ENCODE data around the gene INSYN2B.

Gene INSYN2B

GRCh38 chr5:169980418-169981053 lies at the start of gene INSYN2B:
TSS of gene INSYN2B (minus strand) at chr5:169980495. CDS start at chr5:169883898, 96,597 bp downstream.
- peak; percentile 27 for DNase-seq

GRCh38 chr5:170028124-170028523 lies 47.8 kb upstream of the INSYN2B start:
- no peak for DNase-seq

DNA sequence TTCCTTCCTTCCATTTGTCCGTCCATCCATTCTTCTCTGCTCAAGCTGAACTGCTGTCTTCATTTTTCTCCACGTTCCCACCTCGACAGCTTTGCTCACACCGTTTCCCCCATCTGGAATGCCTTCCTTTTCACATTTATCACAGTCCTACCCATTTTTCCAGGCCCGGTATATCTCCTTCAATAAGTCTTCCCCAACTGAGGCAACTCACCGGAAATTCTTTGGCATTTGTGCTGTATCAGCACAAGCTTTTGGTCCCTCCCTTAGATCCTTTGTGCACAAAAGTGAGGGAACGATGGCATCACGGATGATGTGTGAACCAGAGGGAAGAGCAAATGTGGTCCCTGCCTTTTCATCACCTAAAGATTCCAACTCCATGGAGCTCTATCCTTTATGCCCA lies 45.6 kb upstream of the INSYN2B start:
- no peak for DNase-seq

DNA sequence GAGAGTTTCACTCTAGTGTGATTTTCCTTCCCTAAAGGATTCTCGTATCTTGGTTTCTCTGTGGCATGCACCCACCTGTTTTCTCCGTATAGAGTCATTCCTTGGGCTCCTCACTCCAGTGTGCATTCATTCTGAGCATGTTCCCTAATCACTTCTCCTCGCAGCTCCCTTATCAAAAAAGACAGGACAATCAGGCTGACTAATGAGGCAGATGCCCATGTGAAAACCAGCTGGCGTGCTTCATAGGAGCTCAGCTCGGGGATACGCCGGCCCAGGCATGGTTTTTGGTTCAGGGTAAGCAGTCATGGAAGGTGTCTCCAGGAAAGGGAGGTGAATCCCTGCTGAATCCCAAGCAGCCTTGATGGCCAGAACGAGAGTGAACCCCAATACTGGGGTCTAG lies 41.2 kb upstream of the INSYN2B start:
- DNase-seq = no peak

DNA sequence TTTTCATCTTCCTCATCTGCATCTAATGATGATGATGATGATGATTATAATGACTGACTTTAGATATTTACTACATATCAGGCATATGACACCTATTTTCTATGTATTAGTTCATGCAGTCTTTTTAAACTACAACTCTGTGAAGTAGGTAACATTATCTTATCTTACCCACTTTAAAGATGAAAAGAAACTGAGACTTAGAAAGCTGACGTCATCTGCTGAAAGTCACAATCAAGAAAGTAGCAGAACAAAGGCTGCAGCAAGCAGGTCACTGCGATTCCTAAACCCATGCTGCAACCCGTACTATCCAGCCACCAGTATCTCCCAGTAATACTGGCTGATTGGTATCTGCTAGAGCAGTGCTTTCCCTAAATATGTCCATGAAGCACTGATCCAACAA lies 40.1 kb upstream of the INSYN2B start:
- DNase-seq = no peak

DNA sequence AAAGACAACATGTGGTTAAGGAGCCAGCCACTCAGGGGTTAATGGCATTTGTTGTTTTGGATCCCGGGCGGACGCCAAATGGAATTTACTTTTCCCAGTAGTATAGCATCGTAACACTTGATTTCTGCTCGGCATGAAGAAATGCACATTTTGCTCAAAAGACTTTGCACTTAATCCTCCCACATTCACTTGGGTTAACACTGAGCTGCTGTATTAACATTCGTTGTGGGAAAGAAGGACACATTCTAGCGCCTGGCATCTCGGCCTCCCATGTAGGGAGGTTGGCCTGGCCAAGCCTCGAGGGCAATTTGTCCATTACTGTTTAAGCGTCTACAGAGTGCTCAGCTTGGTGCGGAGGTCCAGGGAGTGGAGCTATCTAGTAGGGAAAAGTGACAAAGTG lies 32.3 kb upstream of the INSYN2B start:
- DNase-seq = no peak

DNA sequence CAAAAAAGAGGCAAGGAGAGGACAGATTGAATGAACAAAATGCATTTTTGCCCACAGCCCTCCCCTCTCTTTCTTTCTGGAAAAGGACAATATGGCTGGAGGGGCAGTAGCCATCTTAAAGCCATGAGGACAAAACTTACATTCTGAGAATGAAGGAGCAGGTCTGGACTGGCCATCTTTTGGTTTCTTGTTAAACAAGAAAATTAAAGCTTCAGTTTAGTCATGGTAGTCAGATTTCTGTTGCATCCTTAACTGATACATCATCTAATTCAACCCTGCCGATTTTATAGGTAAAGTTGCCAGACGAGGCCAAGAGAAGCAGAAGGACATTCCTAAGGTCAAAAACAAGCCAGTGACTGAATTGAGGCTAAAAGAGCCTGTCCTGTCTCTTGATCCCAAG lies 31.5 kb upstream of the INSYN2B start:
- no peak for DNase-seq

DNA sequence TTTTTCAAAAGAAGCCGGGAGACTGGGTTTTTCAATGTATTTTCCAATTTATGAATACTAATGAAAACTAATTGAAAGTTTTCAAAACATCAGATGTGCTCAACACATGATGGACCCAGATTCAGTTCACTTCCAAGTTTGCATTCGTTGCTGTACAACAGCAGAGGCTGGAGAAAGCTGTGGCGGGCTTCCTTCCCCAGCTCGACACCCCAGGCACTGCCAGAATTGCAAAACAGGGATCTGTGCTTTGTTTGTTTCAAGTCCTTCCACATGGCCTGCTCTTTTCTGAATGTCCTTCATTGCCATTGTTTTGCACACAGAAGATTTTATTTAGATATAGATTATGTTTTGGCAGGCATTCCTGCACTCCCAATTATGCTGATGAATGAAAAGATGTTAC lies 30.3 kb upstream of the INSYN2B start:
- no peak for DNase-seq

DNA sequence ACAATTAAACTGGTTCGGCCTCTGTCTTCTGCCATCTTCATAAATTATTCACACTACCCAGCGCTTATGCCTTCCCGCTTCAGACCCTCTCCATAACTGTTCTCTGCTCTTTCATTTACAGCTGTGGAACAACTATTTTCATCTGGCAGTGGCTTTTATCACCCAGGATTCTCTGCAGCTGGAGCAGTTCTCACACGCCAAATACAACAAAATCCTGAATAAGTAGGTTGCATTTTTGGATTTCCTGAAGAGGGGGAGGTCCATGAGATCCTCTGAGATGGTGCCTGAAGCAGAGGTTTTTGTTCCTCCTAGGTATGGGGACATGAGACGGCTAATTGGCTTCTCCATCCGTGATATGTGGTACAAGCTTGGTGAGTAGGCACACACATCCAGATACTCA lies 28.1 kb upstream of the INSYN2B start:
- DNase-seq = no peak

DNA sequence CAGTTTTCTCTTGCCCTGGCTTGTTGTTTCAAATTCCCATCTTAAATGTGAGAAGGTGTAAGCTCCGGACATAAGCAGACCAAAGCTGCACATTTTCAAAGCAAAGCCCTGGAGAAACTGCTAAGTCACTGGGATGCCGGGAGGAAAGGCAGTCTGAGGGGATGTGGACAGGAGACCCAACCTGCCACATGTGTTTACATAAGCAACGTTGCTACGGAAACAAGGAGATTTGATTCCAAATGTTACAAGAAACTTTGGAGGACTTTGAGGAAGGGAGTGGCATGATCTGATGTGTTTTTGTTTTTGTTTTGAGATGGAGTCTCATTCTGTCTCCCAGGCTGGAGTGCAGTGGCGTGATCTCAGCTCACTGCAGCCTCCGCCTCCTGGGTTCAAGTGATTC lies 25.7 kb upstream of the INSYN2B start:
- no peak for DNase-seq

DNA sequence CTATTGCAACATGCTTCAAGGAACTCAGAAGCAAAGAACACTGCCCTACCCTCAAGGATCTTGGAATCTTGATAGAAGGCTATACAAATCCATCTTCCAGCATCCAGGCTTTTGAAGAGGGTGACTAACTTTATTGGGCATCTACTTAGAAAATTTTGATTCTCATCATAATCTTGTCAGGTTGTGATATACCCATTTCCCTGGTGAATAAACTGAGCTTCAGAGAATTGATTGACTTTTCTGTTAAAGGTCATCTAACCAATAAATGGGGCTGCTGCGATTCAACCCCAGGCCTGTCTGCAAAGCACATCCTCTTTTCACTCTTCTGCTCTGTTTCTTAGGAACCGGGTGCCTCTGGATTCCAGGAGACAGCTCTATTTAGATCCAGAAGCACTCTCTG lies 19.9 kb upstream of the INSYN2B start:
- no peak for DNase-seq

- no peak for DNase-seq
Observed at GRCh38 chr5:169999621-170000020, 19.3 kb upstream of the INSYN2B start.

GRCh38 chr5:169997798-169998197 lies 17.5 kb upstream of the INSYN2B start:
- DNase-seq = no peak

GRCh38 chr5:169993485-169993790 lies 13.1 kb upstream of the INSYN2B start:
- no peak for DNase-seq

- DNase-seq = no peak
Observed at GRCh38 chr5:169992789-169993484, 12.6 kb upstream of the INSYN2B start.

GRCh38 chr5:169991115-169991869 lies 11.0 kb upstream of the INSYN2B start:
- no peak for DNase-seq

DNA sequence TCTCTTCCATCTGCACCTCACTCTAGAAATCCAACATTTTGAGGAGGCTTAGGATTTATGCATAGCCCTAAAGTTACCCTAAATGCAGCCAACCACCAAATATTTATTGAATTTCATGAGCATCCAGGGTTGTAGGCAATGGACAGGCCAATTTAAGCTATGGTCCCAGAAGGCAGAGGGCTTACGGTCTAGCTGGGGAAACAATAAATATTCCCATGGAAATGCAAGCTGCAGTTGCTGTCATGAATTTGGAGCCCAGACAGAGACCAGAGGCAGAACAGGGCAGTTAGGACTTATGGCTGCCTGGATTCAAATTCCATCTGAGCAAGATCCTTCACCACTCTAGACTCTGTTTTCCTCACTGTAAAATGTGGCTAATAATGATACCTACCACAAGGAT lies 9.1 kb upstream of the INSYN2B start:
- no peak for DNase-seq

DNA sequence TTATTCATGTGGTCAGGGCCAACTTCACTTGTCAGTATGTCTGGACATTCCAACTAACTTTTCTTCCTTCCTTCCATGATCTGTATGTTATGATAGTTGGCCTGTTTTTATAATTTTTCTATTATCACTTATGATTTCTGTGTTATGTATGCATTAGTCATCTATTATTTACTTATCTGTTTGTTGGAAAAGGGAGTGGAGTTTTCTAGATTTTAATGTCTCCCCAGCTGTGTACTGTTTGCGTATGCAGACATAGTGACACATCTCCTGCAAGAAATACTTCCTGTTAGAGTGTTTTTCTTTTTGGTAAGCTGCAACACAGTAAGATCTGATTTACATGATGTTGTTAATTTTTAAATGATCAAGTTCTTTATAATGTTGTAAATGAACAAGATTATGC lies 8.7 kb upstream of the INSYN2B start:
- no peak for DNase-seq

DNA sequence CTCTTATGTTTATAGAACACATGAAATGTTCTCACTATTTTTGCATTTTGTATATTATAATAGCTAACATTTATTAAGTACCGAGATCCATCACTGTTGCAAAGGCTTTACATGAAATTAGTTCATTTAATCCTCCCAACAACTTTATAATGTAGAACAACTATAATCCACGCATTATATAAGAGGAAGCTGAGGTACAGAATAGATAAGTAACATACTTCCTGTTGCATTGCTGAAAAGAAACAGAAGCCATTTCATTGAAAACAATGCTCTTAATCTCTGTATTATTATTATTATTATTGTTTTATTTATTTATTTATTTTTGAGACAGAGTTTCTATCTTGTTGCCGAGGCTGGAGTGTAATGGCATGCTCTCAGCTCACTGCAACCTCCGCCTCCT lies 7.9 kb upstream of the INSYN2B start:
- no peak for DNase-seq

GRCh38 chr5:169979871-169980270 lies 424 bp downstream of the INSYN2B start:
- no peak for DNase-seq

- DNase-seq = peak; percentile 3
Observed at GRCh38 chr5:169978714-169979113, 1.6 kb downstream of the INSYN2B start.

GRCh38 chr5:169974121-169974770 lies 6.0 kb downstream of the INSYN2B start:
- no peak for DNase-seq

DNA sequence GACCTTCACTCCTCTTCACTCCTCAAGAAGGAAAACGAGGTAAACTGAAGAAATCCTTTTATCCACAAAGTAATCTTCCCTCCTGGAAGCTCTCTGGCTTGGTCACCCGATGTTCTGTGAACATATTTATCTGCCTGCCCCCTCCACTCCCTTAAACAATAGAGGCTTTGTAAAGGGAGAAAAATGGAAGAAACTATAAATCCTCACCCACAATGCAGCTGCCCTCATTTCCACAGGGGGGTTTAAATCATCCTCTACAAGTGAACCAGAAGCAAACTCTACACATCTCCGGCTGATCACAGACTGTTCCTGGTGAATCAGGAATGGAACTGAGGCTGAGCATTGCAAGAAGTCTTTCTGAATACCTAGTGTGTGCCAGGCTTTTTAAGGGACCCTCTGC lies 7.2 kb downstream of the INSYN2B start:
- no peak for DNase-seq

DNA sequence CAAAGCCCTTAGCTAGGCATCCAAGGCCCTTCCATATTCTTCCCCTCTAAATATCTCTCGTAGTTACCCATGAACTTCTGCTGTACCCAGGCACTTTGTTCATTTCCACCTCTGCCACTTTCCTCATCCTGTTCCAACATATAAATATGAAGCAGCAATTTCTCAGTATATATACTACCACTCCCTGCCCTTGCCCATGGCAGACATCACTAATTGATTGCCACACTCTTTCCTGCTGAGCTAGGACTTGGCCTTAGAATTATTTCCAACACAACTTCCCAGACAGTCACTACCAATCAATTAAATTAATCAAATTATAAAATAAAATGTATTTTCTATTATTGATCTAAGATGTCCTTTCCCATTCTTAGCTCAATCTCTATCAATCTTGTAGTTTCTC lies 8.5 kb downstream of the INSYN2B start:
- DNase-seq = no peak

Measured in NCI-H345 (cell line).